ACC112 (cell line): ENCODE data around the gene SLC25A41.

Experiments
- H2AFZ ChIP-seq: fragments of 200-600 bp; sonication (generic); one replicate; pipeline ENCODE4 v1.6.0; 2017; ENCODE audit warnings: antibody characterized with exemption, low read length; ENCODE audit not compliant: unreplicated experiment
- H3K27ac ChIP-seq: fragments of 200-600 bp; sonication (generic); 2 replicates; pipeline ENCODE4 v1.5.1; 2014; ENCODE audit warnings: low read depth, mild to moderate bottlenecking, antibody characterized with exemption, low read length, moderate library complexity
- H3K27me3 ChIP-seq: fragments of 200-600 bp; sonication (generic); 2 replicates; pipeline ENCODE4 v1.6.1; 2014; ENCODE audit warnings: mild to moderate bottlenecking, antibody characterized with exemption, low read length, moderate library complexity, mixed read lengths; ENCODE audit not compliant: insufficient read depth
- H3K36me3 ChIP-seq: fragments of 200-600 bp; sonication (generic); 2 replicates; pipeline ENCODE4 v1.6.1; 2016; ENCODE audit warnings: mild to moderate bottlenecking, antibody characterized with exemption, low read length, moderate library complexity, mixed read lengths; ENCODE audit not compliant: insufficient read depth
- H3K4me1 ChIP-seq: fragments of 200-600 bp; sonication (generic); one replicate; pipeline ENCODE4 v1.6.1; 2016; ENCODE audit warnings: low read length, mixed read lengths; ENCODE audit not compliant: insufficient read depth, unreplicated experiment, control insufficient read depth
- H3K4me3 ChIP-seq: fragments of 200-600 bp; sonication (generic); 2 replicates; pipeline ENCODE4 v1.5.1; 2014; ENCODE audit warnings: mild to moderate bottlenecking, low read depth, low read length
- H3K79me2 ChIP-seq: fragments of 200-600 bp; sonication (generic); one replicate; pipeline ENCODE4 v1.6.0; 2016; ENCODE audit warnings: low read length; ENCODE audit not compliant: control insufficient read depth, unreplicated experiment, insufficient read depth

SLC25A41 gene

GRCh38 chr19:6475321-6476108 is 42.0 kb upstream of the SLC25A41 start:
- Histone ChIP-seq H3K79me2 (no peaks in the 10 kb centered on the region), H3K27ac (no peak overlapping the region), H3K4me3 (no peak overlapping the region), H2AFZ (no peak overlapping the region), H3K36me3 (no peaks in the 10 kb centered on the region), H3K4me1 (no peaks in the 10 kb centered on the region), H3K27me3 (peaks cover 19% of the 10 kb centered on the region; the same call in 1 of the 2 replicates)

- Histone ChIP-seq H2AFZ (no peak overlapping the region), H3K4me1 (no peaks in the 10 kb centered on the region), H3K27ac (no peak overlapping the region), H3K79me2 (no peaks in the 10 kb centered on the region), H3K27me3 (peaks cover 19% of the 10 kb centered on the region; the same call in 1 of the 2 replicates), H3K4me3 (no peak overlapping the region), H3K36me3 (no peaks in the 10 kb centered on the region)
These were observed 40.1 kb upstream of the SLC25A41 start for GRCh38 chr19:6473647-6474046.

- no peak overlapping the region for H3K4me3 ChIP-seq
- no peaks in the 10 kb centered on the region for H3K36me3 ChIP-seq
- H3K4me1 ChIP-seq, result no peaks in the 10 kb centered on the region
- H3K27me3 ChIP-seq, result peaks cover 19% of the 10 kb centered on the region; the same call in 1 of the 2 replicates
- no peak overlapping the region for H3K27ac ChIP-seq
- H3K79me2 ChIP-seq, result no peaks in the 10 kb centered on the region
- H2AFZ ChIP-seq, result no peak overlapping the region
These were observed 39.1 kb upstream of the SLC25A41 start for GRCh38 chr19:6472713-6473112.

GRCh38 chr19:6471076-6471475 is 37.5 kb upstream of the SLC25A41 start:
- H2AFZ ChIP-seq, result no peak overlapping the region
- H3K36me3 ChIP-seq, result no peaks in the 10 kb centered on the region
- H3K4me3 ChIP-seq, result no peak overlapping the region
- no peaks in the 10 kb centered on the region for H3K79me2 ChIP-seq
- H3K27ac ChIP-seq, result no peak overlapping the region
- H3K27me3 ChIP-seq, result peaks cover 20% of the 10 kb centered on the region
- H3K4me1 ChIP-seq, result no peaks in the 10 kb centered on the region

- Histone ChIP-seq H3K36me3 (no peaks in the 10 kb centered on the region), H2AFZ (no peak overlapping the region), H3K27ac (no peak overlapping the region), H3K4me1 (no peaks in the 10 kb centered on the region), H3K27me3 (peaks cover 15% of the 10 kb centered on the region), H3K4me3 (no peak overlapping the region), H3K79me2 (no peaks in the 10 kb centered on the region)
These were observed 36.6 kb upstream of the SLC25A41 start for GRCh38 chr19:6470173-6470572.

GRCh38 chr19:6467384-6467783 is 33.8 kb upstream of the SLC25A41 start:
- Histone ChIP-seq H3K36me3 (no peaks in the 10 kb centered on the region), H3K79me2 (no peaks in the 10 kb centered on the region), H3K4me3 (no peak overlapping the region)

GRCh38 chr19:6466526-6467248 is 33.1 kb upstream of the SLC25A41 start:
- H3K79me2 ChIP-seq, result no peaks in the 10 kb centered on the region
- H3K4me1 ChIP-seq, result no peaks in the 10 kb centered on the region
- H3K27me3 ChIP-seq, result peaks cover 23% of the 10 kb centered on the region
- H3K27ac ChIP-seq, result no peak overlapping the region
- no peaks in the 10 kb centered on the region for H3K36me3 ChIP-seq
- H2AFZ ChIP-seq, result no peak overlapping the region
- H3K4me3 ChIP-seq, result no peak overlapping the region

More at GRCh38 chr19:6467384-6467783, 33.8 kb upstream of the SLC25A41 start:
- no peaks in the 10 kb centered on the region for H3K4me1 ChIP-seq
- no peak overlapping the region for H2AFZ ChIP-seq
- H3K27ac ChIP-seq, result no peak overlapping the region
- peaks cover 23% of the 10 kb centered on the region for H3K27me3 ChIP-seq

- H3K27ac ChIP-seq, result no peak overlapping the region
- peaks cover 23% of the 10 kb centered on the region for H3K27me3 ChIP-seq
- H3K36me3 ChIP-seq, result no peaks in the 10 kb centered on the region
- no peaks in the 10 kb centered on the region for H3K4me1 ChIP-seq
- H3K79me2 ChIP-seq, result no peaks in the 10 kb centered on the region
- no peak overlapping the region for H2AFZ ChIP-seq
- H3K4me3 ChIP-seq, result no peak overlapping the region
These were observed 32.1 kb upstream of the SLC25A41 start for GRCh38 chr19:6465663-6466062.

- Histone ChIP-seq H3K79me2 (no peaks in the 10 kb centered on the region), H3K4me3 (no peak overlapping the region), H3K27me3 (peaks cover 23% of the 10 kb centered on the region), H3K4me1 (no peaks in the 10 kb centered on the region), H3K27ac (no peak overlapping the region), H3K36me3 (no peaks in the 10 kb centered on the region), H2AFZ (no peak overlapping the region)
These were observed 31.4 kb upstream of the SLC25A41 start for GRCh38 chr19:6465006-6465405.

- peaks cover 23% of the 10 kb centered on the region for H3K27me3 ChIP-seq
- H2AFZ ChIP-seq, result no peak within 1 kb of the TSS
These were observed 30.7 kb upstream of the SLC25A41 start, which contains the start of gene CRB3 for GRCh38 chr19:6464070-6464873. TSS of gene CRB3 (plus strand) at chr19:6464271. CDS start at chr19:6464702, 431 bp downstream.

More at GRCh38 chr19:6464070-6464873, 30.7 kb upstream of the SLC25A41 start, which contains the start of gene CRB3:
- no peak within 1 kb of the TSS for H3K27ac ChIP-seq
- no peaks in the 10 kb centered on the region for H3K79me2 ChIP-seq
- H3K4me1 ChIP-seq, result no peaks in the 10 kb centered on the region
- no peak within 1 kb of the TSS for H3K4me3 ChIP-seq
- no peaks in the 10 kb centered on the region for H3K36me3 ChIP-seq
